ENCODE measurements around the gene PPP2R2D.
A peak's percentile ranks its signal among the peaks of the same experiment; 100 is the strongest.

The PPP2R2D gene

GRCh38 chr10:131886237-131886636, 14.6 kb upstream of the PPP2R2D start:
- in situ Hi-C loops (cut with MboI; ENCODE audit: low sequenced_read_pairs), result loop anchor here (5.0 to 10.0 kb wide), 2 partner anchors 136 to 259 kb away; no protein-coding TSS in a partner anchor
- Histone ChIP-seq H3K9me3 (no peaks in the 10 kb centered on the region), H3K4me3 (no peak overlapping the region), H3K27me3 (ENCODE audit: low read depth) (no peaks in the 10 kb centered on the region), H3K4me1 (peaks cover 6% of the 10 kb centered on the region; the same call in 1 of the 2 replicates), H3K36me3 (replicated peaks) (no peaks in the 10 kb centered on the region)
- no peak for DNase-seq (ENCODE audit: low spot score in 2 of 2)

- DNase-seq (ENCODE audit: low spot score in 2 of 2), result peak in 1 of 2 experiments; percentile 25
- H3K36me3 ChIP-seq (replicated peaks), result no peaks in the 10 kb centered on the region
- H3K4me3 ChIP-seq, result no peak overlapping the region
- in situ Hi-C loops (cut with MboI; ENCODE audit: low sequenced_read_pairs), result loop anchor here (5.0 to 10.0 kb wide), 2 partner anchors 134 to 257 kb away; no protein-coding TSS in a partner anchor
- peaks cover 6% of the 10 kb centered on the region; the same call in 1 of the 2 replicates for H3K4me1 ChIP-seq
- H3K27me3 ChIP-seq (ENCODE audit: low read depth), result no peaks in the 10 kb centered on the region
- H3K9me3 ChIP-seq, result no peaks in the 10 kb centered on the region
Observed at GRCh38 chr10:131888186-131888604, 12.6 kb upstream of the PPP2R2D start.

DNA sequence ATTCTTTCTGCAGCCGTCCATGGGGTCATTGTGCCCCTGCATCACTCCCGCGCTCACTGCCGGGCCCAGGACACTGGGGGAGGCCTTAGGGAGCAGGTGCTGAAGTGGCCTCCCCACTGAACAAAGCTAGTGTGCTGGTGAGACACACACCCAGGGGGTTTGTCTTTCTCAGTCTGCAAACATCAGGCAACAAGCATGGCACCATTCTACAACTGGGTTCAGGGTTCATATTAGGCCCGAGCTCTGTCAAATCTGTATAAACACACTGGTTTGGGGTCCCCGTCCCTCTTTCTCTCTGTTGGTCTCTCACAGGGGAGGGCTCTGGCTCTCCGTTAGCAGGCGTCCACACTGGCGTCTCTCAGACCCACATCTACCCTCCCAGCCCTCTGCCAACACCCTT, 11.1 kb upstream of the PPP2R2D start:
- Histone ChIP-seq H3K4me1 (peaks cover 6% of the 10 kb centered on the region; the same call in 1 of the 2 replicates), H3K27me3 (ENCODE audit: low read depth) (no peaks in the 10 kb centered on the region), H3K9me3 (no peaks in the 10 kb centered on the region), H3K36me3 (replicated peaks) (no peaks in the 10 kb centered on the region), H3K4me3 (no peak overlapping the region)
- DNase-seq (ENCODE audit: low spot score in 2 of 2), result no peak
- in situ Hi-C loops (cut with MboI; ENCODE audit: low sequenced_read_pairs), result loop anchor here (5.0 to 10.0 kb wide), 2 partner anchors 133 to 255 kb away; no protein-coding TSS in a partner anchor

GRCh38 chr10:131890276-131891195, 10.3 kb upstream of the PPP2R2D start:
- H3K36me3 ChIP-seq (replicated peaks), result no peaks in the 10 kb centered on the region
- no peak for DNase-seq (ENCODE audit: low spot score in 2 of 2)
- H3K9me3 ChIP-seq, result no peaks in the 10 kb centered on the region
- in situ Hi-C loops (cut with MboI; ENCODE audit: low sequenced_read_pairs), result no loop called here
- no peaks in the 10 kb centered on the region for H3K27me3 ChIP-seq (ENCODE audit: low read depth)
- peaks cover 6% of the 10 kb centered on the region; the same call in 1 of the 2 replicates for H3K4me1 ChIP-seq
- no peak overlapping the region for H3K4me3 ChIP-seq

- in situ Hi-C loops (cut with MboI; ENCODE audit: low sequenced_read_pairs), result no loop called here
- DNase-seq (ENCODE audit: low spot score in 2 of 2), result peak in 1 of 2 experiments; percentile 24
- Histone ChIP-seq H3K4me1 (peaks cover 6% of the 10 kb centered on the region; the same call in 1 of the 2 replicates), H3K4me3 (no peak overlapping the region), H3K9me3 (no peaks in the 10 kb centered on the region), H3K27me3 (ENCODE audit: low read depth) (no peaks in the 10 kb centered on the region), H3K36me3 (replicated peaks) (no peaks in the 10 kb centered on the region)
Observed at GRCh38 chr10:131891196-131891928, 9.4 kb upstream of the PPP2R2D start.

GRCh38 chr10:131891929-131892805, 8.6 kb upstream of the PPP2R2D start:
- Histone ChIP-seq H3K36me3 (replicated peaks) (no peaks in the 10 kb centered on the region), H3K27me3 (ENCODE audit: low read depth) (no peaks in the 10 kb centered on the region), H3K4me3 (no peak overlapping the region), H3K9me3 (no peaks in the 10 kb centered on the region), H3K4me1 (peaks cover 6% of the 10 kb centered on the region; the same call in 1 of the 2 replicates)
- DNase-seq (ENCODE audit: low spot score in 2 of 2), result no peak
- in situ Hi-C loops (cut with MboI; ENCODE audit: low sequenced_read_pairs), result no loop called here

- in situ Hi-C loops (cut with MboI; ENCODE audit: low sequenced_read_pairs), result no loop called here
- Histone ChIP-seq H3K27me3 (ENCODE audit: low read depth) (no peaks in the 10 kb centered on the region), H3K4me1 (peaks cover 6% of the 10 kb centered on the region; the same call in 1 of the 2 replicates), H3K4me3 (no peak overlapping the region), H3K9me3 (no peaks in the 10 kb centered on the region), H3K36me3 (replicated peaks) (no peaks in the 10 kb centered on the region)
- no peak for DNase-seq (ENCODE audit: low spot score in 2 of 2)
Observed at GRCh38 chr10:131892806-131893675, 7.8 kb upstream of the PPP2R2D start.

DNA sequence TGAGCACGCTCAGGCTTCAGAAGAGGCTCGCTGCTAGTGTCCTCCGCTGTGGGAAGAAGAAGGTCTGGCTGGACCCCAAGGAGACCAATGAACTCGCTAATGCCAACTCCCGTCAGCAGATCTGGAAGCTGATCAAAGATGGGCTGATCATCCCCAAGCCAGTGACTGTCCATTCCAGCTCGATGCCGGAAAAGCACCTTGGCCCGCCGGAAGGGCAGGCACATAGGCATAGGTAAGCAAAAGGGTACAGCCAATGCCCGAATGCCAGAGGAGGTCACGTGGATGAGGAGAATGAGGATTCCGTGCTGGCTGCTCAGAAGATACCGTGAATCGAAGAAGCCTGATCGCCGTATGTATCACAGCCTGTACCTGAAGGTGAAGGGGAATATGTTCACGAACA, 5.7 kb upstream of the PPP2R2D start:
- Histone ChIP-seq H3K27me3 (ENCODE audit: low read depth) (no peaks in the 10 kb centered on the region), H3K4me1 (peaks cover 4% of the 10 kb centered on the region; the same call in 1 of the 2 replicates)
- in situ Hi-C loops (cut with MboI; ENCODE audit: low sequenced_read_pairs), result no loop called here

DNA sequence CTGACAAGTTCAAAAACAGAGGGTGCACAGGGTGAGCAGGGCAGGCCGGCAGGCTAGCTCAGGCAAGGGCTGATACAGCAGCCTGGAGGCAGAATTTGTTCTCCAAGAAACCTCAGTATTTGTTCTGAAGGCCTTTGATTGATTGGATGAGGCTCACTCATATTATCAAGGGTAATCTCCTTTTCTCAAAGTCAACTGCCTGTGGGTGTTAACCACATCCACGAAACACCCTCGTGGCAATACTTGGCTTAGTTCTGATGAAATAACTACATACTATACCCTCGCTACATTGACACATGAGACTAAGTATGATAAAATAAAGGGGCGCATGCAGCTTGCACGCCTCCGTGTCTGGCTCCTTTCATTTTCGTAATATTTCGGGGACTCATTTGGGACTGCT, 4.4 kb upstream of the PPP2R2D start:
- H3K36me3 ChIP-seq (replicated peaks), result no peaks in the 10 kb centered on the region
- H3K4me1 ChIP-seq, result peaks cover 4% of the 10 kb centered on the region; the same call in 1 of the 2 replicates
- no peaks in the 10 kb centered on the region for H3K9me3 ChIP-seq
- DNase-seq (ENCODE audit: low spot score in 2 of 2), result no peak
- H3K27me3 ChIP-seq (ENCODE audit: low read depth), result no peaks in the 10 kb centered on the region
- H3K4me3 ChIP-seq, result no peak overlapping the region
- in situ Hi-C loops (cut with MboI; ENCODE audit: low sequenced_read_pairs), result no loop called here

More for the DNA sequence above, 5.7 kb upstream of the PPP2R2D start:
- no peaks in the 10 kb centered on the region for H3K9me3 ChIP-seq
- H3K36me3 ChIP-seq (replicated peaks), result no peaks in the 10 kb centered on the region
- no peak overlapping the region for H3K4me3 ChIP-seq
- no peak for DNase-seq (ENCODE audit: low spot score in 2 of 2)

DNA sequence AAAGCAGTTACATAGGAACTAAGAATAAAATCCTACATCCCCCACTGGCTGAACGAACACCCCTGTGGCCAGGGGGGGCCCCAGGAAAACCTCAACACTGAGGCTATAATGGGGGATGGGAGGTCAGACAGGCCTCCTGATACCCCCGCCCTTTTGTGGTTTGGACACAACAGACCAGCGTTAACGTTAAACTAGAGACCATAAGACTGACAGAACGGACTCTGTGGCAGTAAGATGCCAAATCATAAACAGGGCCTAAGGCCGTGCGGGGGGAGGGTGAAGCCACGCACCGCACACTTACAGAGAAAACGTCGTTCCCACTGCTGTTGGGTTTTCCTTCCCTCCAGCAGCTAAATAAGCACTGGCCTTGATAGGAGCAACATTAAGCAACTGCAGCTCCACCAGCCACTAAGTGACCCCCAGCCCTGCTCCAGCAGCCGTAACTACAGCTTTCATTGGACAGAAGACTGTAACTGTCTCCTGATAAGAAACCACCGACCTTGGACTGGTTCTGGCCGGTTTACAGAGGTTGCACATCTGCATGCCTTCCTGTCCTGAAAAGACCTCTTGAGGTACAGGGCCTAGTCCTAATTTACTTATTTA, 3.4 kb upstream of the PPP2R2D start:
- peaks cover 9% of the 10 kb centered on the region for H3K4me1 ChIP-seq
- no peaks in the 10 kb centered on the region for H3K36me3 ChIP-seq (replicated peaks)
- DNase-seq (ENCODE audit: low spot score in 2 of 2), result no peak
- no peaks in the 10 kb centered on the region for H3K27me3 ChIP-seq (ENCODE audit: low read depth)
- in situ Hi-C loops (cut with MboI; ENCODE audit: low sequenced_read_pairs), result no loop called here
- no peak overlapping the region for H3K4me3 ChIP-seq
- no peaks in the 10 kb centered on the region for H3K9me3 ChIP-seq

- no peak overlapping the region for H3K4me3 ChIP-seq
- no peaks in the 10 kb centered on the region for H3K9me3 ChIP-seq
- in situ Hi-C loops (cut with MboI; ENCODE audit: low sequenced_read_pairs), result no loop called here
- DNase-seq (ENCODE audit: low spot score in 2 of 2), result no peak
- no peaks in the 10 kb centered on the region for H3K27me3 ChIP-seq (ENCODE audit: low read depth)
- peaks cover 13% of the 10 kb centered on the region for H3K4me1 ChIP-seq
- no peaks in the 10 kb centered on the region for H3K36me3 ChIP-seq (replicated peaks)
Observed at GRCh38 chr10:131898061-131898460, 2.7 kb upstream of the PPP2R2D start.

- Histone ChIP-seq H3K4me3 (no peak overlapping the region), H3K36me3 (replicated peaks) (no peaks in the 10 kb centered on the region), H3K27me3 (ENCODE audit: low read depth) (no peaks in the 10 kb centered on the region), H3K9me3 (no peaks in the 10 kb centered on the region), H3K4me1 (peaks cover 13% of the 10 kb centered on the region)
- in situ Hi-C loops (cut with MboI; ENCODE audit: low sequenced_read_pairs), result no loop called here
- no peak for DNase-seq (ENCODE audit: low spot score in 2 of 2)
Observed at GRCh38 chr10:131898713-131899112, 2.1 kb upstream of the PPP2R2D start.
